NCI-H1105 treated with DMSO at 0.1 percent for 48 hours (cell line): ENCODE measurements around the gene OSBPL8.
"Not testable (repeated sequence)": the region's sequence is repeated elsewhere in the genome, so short reads cannot be mapped to it uniquely, and the experiment has no call there.

ENCODE experiments used
- DNase-seq: peaks from one replicate; lab custom pipeline; 2025; lab: John Stamatoyannopoulos, UW

Gene OSBPL8

GRCh38 chr12:76422154-76422542 is 137.4 kb downstream of the OSBPL8 start:
- no peak for DNase-seq

- no peak for DNase-seq
These were observed 138.5 kb downstream of the OSBPL8 start for GRCh38 chr12:76421046-76421445.

DNA sequence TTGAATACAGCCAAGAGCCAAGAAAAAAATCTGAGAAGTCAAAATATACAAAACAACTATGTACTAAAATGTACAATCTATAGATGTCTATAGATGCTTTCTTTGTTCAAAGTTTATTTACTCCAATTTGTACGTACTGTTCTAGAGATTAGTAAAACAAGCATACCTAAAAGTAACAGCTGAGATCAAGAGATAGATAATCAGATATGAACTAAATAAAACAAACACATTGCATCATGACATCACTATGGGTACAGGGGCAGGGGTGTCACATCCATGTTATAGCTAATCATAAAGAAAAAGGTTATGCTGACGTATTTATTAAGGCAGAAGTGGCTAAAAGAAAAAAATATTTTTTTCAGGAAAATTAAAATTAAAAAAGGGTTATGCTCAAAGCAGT is 139.3 kb downstream of the OSBPL8 start:
- no peak for DNase-seq

DNA sequence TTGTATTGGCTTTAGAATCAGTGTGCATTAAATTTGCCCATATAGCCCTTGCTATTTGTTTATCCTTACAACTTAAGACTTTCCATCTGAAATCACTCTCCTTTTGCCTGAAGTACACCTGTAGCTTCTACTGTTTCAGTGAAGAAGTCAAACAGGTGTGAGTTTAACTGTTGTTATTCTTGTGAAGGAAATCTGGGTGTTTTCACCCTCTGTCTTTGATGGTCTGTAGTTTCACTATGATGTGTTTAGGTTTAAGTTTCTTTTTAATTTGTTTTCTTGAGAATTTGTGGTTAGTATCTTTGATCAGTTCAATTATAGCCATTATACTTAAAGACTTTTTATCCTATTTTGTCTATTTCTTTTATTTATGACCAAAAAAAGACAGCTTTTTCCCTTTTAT is 142.5 kb downstream of the OSBPL8 start:
- no peak for DNase-seq

DNA sequence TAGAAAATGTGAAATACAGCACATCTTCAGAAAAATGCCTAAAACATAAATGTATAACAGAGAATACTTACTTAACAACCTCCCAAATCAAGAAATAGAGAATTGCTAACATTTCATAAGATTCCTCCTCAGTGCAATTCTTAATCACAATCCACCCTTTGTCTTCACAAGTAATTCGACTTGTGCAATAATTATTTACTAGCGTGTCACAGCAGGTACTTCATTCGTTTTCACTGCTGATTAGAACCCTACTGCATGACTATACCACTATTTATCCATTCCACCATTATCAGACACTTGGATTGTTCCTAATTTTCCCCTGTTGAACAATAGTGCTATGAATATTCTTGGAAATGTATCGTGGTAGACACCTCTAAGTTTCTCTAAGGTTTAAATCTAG is 146.4 kb downstream of the OSBPL8 start:
- DNase-seq: no peak

- DNase-seq: no peak
These were observed 148.8 kb downstream of the OSBPL8 start for GRCh38 chr12:76410781-76411180.

DNA sequence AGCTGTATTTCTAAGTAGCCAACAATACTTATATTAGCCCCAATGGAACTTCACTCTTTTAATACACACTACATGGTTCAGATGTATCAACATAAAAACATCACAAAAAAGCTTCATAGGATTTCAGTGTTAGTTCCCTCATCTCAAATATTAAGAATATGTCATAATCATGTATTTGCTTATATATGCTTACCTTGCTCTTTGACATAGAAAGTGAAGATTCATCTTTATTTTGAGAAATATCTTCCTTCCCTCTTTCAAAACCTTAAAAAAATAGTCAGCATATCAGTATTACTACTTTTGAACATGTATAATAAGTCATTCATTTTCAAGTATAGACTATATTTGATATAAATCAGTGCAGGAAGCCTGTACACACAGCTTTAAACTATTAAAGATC is 149.2 kb downstream of the OSBPL8 start:
- no peak for DNase-seq

GRCh38 chr12:76409074-76409473 is 150.5 kb downstream of the OSBPL8 start:
- no peak for DNase-seq

DNA sequence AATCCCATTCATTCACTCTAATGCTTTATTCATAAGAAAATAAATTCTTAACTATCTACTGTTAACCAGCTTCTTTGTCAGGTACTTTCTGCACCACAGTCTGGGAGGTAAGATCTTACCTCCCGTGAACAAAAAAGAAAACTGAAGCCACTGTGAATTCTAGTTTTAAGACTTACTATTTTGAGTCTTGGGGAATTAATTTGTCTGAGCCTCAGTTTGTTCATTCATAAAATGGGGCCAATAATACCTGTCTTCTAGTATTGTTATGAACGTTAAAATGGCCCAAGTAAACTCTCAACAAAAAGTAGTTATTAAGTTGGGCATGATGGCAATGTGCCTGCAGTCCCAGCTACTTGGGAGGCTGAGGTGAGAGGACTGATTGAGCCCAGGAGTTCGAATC is 151.9 kb downstream of the OSBPL8 start:
- no peak for DNase-seq

DNA sequence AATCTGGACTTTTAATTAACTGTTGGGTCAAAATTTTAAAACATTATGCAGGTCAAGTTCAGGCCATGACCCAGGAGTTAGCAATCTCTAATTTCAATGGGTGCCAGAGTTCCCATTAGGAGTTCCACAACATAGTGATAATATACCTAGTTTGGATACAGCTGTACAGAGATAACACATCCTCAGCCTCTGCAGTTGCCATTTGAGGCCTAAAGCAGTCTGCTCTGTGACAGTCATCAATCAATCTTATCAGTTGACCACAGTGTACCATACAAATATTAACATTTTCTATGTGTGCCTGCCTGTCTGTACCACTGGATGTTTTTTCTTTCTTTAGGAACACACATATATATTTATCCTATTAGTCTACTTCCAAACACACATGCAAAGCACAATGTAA is 157.3 kb downstream of the OSBPL8 start:
- DNase-seq: no peak

- DNase-seq: no peak
These were observed 159.4 kb downstream of the OSBPL8 start for GRCh38 chr12:76400136-76400535.

- no peak for DNase-seq
These were observed 160.5 kb downstream of the OSBPL8 start for GRCh38 chr12:76399040-76399439.

DNA sequence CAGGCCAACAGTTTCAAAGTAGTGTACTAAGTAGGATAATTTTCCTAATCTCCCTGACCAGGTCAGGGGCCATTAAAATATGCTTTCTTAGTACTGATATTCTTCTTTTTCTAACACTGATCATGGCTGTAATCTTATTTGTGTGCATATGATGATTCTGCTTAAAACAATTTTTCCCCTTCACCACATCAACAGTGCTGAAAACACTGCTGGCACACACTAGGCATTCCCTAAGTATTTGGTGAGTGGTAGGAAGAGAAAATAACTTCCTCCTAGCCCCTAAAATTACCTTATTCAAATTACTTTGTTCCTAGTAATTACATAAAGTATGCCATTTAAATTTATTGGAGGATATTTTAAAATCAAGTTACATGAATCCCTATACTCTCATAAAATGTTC is 161.5 kb downstream of the OSBPL8 start:
- no peak for DNase-seq

DNA sequence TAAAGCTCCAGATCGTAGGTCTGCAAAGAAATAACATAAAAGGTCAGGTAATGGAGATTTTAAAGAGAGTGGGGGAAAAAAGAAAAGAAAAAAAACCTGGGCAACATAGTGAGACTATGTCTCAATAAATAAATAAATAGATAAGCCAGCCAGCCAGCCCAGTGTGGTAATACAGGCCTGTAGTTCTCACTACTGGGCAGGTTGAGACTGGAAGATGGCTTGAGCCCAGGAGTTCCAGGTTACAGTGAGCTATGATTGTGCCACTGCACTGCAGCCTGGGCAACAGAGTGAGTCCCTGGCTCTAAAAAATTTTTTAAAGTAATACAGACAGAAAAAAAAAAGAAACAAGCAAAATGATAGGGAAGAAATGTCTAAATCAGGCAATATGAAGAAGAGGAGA is 168.1 kb downstream of the OSBPL8 start:
- DNase-seq: no peak

DNA sequence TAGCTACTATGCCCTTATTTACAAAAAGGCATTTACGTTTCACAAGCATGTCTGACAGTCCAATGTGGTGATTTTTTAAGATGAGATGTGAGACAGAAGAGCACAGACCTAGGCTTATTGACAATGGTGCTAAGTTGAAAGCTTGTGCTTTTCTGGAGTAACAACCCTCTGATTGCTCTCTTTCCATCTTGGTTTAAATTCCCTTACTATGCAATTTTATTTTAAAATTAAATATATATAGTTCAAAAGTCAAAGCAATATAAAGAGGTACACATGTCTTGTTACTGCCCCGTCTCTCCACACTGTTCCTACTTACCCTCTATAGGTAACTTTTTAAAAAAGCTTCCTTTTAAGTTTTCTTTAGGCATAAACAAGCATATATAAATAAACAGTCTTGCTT is 172.0 kb downstream of the OSBPL8 start:
- no peak for DNase-seq

- no peak for DNase-seq
These were observed 175.0 kb downstream of the OSBPL8 start for GRCh38 chr12:76384560-76384959.

DNA sequence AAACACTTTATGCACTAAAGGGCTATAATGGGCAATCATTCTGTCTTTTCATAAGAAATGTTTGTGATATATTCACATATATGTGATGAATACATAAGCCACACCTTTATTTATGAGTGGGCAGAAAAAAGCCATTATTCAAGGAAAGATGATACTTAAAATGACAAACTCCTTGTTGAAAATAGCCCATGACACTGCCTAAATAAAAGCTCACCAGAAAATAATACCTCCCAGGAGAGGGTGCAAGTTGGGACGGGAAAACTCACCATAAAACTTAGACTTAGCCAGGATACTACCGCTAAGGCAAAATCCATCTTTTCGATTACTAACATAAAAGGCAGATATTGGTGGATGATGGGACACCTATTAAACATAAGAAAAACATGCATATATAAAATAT is 175.6 kb downstream of the OSBPL8 start:
- no peak for DNase-seq

- DNase-seq: no peak
These were observed 180.3 kb downstream of the OSBPL8 start for GRCh38 chr12:76379261-76379660.

DNA sequence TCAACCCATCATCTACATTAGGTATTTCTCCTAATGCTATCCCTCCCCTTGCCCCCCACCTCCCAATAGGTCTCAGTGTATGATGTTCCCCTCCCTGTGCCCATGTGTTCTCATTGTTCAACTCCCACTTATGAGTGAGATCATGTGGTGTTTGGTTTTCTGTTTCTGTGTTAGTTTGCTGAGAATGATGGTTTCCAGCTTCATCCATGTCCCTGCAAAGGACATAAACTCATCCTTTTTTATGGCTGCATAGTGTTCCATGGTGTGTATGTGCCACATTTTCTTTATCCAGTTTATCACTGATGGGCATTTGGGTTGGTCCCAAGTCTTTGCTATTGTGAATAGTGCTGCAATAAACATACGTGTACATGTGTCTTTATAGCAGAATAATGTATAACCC is 182.7 kb downstream of the OSBPL8 start:
- DNase-seq: not testable (repeated sequence)

DNA sequence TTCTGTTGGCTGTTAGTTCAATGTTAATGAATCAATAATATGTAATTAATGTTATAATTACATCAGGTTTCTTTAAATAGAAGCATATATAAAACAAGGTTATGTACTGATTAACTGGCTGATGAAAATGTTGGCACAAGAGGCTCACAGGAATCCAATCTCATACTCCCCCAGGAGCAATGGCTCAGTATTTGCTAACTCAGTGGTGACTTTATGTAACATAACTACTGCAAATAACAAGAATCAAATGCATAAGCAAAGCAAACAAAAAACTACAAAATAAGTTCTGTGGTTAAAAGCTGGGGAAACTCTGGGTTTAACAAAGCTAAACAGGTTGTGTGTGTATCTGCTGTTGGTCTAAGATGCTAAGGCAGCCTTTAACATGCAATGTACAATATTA is 183.6 kb downstream of the OSBPL8 start:
- no peak for DNase-seq

- DNase-seq: no peak
These were observed 184.1 kb downstream of the OSBPL8 start for GRCh38 chr12:76375470-76375869.

DNA sequence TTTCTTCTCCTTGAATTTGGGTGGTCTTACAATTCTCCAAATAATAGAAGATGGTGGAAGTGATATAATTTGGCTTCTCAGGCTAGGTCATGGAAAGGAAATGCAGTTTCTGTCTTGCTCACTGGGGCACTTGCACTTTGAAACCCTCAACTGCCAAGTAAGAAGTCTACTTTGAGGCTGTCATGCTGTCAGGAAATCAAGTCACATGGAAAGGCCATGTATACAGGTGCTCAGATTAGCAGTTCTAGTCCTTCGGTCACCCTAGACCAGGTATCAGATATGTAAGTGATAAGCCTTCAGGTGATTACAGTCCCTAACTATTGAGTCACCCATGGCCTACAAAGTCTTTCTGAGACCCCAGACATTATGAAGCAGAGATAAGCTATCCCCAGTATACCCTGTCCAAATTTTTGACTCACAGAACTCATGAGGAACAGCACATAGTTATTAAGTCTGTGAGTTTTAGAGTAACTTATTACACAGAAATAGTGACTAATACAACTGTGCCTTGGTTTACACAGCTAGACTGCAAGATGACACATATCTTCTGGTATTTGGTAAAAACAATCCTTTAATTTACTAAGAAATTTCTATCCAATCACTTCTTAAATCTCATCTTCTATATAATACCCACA is 185.1 kb downstream of the OSBPL8 start:
- DNase-seq: no peak

DNA sequence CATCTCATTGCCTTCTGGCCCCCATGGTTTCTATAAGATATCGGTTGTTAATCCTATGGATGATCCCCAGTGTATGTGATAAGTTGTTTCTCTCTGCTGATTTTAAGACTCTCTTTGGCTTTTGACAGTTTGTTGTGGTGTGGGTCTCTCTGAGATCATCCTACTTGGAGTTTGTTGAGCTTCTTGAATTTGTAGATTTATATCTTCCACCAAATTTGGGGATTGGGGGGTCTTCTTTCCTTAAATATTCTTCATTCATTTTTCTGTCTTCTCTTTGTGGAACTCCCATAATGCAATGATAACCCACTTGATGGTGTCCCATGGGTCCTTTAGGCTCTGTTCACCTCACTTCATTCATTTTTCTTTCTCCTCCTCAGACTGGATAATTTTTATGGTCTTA is 191.3 kb downstream of the OSBPL8 start:
- DNase-seq: no peak

- DNase-seq: no peak
These were observed 193.4 kb downstream of the OSBPL8 start for GRCh38 chr12:76366163-76366562.

DNA sequence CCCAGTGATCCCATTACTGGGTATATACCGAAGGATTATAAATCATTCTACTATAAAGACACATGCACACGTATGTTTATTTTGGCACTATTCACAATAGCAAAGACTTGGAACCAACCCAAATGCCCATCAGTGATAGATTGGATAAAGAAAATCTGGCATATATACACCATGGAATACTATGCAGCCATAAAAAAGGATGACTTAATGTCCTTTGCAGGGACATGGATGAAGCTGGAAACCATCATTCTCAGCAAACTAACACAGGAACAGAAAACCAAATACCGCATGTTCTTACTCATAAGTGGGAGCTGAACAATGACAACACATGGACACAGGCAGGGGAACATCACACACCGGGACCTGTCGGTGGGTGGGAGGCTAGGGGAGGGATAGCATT is 195.4 kb downstream of the OSBPL8 start:
- not testable (repeated sequence) for DNase-seq
